ENCODE data around the gene MRPL33. TPM values are rescaled to one million over a fixed set of nuclear protein-coding genes. Genes with fewer than 3 reads are reported as not detected.

The MRPL33 gene
- 3.4 TPM for total RNA-seq

DNA sequence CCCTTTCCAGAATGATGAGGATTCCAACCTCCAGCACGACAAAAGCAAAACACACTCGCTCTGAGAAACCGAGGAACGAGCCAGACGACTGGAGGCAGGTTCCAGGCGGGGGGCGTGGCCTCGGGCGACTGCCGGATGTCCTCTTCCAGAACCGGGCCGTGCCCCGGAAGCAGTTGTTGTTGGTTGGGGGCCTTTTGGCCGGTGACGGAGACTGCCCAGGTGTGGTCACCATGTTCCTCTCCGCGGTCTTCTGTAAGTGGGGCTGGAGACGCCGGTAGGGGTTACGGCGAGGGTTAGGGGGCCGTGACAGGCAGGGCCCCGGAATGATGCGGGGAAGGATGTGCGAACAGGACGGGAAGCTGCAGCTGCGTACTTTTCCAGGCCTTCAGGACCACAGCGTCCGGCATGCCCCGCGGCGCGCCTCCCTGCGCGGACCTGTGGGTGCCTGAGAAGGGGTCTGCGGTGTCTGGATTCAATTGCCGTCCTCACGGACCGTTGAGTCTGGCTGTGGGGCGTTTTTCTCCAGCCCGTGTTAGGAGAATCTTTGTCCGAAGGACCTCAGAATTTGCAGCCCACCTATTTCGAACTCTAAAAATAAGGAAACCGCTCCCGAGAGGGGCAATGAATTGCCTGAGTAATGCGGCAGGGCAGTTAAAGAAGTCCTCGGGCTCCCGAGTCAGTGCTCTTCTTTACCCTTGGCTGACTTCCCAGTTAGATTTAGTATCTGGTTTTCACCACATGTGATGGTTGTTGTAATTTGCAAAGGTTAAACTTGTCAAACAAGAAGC, at the start of gene MRPL33:
TSS of gene MRPL33 (plus strand) at position 172 of the 788 bp plus-strand sequence. CDS start at position 231, 59 bp downstream.
- Histone ChIP-seq H3K4me1 (peaks cover 9 to 22% of the 10 kb centered on the region in 2 donors), H3K27ac (peak within 1 kb of the TSS; percentile 90 to 96), H3K36me3 (peaks cover 6 to 16% of the 10 kb centered on the region in 2 donors), H3K9me3 (no peaks in the 10 kb centered on the region), H3K27me3 (no peaks in the 10 kb centered on the region), H3K4me3 (peak within 1 kb of the TSS; percentile 80 to 92)
- TF ChIP-seq CTCF (IDR thresholded peaks at IDR 0.05) = no peak
- intact Hi-C loops (cut with DNase I) = loop anchor here (1.0 to 10.0 kb wide), 4 partner anchors 25 to 333 kb away; no protein-coding TSS in a partner anchor
- peak; percentile 83 to 97 for DNase-seq (ENCODE audit: low spot score in 2 of 2)

DNA sequence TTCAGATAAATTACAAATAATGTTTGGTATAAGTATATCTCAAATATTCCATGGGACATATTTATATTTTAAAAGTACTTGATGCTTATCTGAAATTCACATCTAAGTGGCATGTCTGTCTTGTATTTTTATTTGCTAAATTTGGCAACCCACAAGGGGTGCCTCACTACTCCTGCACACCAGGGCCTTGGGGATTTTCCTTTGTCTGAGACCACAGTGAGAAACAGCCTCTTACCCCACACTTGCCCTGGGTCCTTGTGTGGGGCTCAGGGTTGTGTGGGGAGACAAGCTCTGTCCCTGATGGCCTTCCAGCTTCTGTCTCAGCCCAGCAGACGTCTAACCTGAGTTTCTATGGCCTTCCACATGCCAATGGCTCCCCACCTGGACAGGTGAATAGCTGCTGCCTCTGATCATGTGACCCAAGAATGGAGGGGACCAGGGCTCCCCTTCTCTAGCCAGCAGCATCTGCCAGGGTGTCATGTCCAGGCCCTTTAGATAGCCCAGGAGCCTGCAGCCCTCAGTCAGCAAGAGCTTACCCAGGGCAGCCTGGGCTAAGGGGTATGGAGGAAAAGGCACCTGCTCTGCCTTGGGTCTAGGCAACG, 49.5 kb upstream of the MRPL33 start:
- Histone ChIP-seq H3K9me3 (no peaks in the 10 kb centered on the region), H3K4me3 (no peak overlapping the region), H3K27me3 (no peaks in the 10 kb centered on the region), H3K27ac (peak overlapping the region; percentile 87 to 95), H3K4me1 (peaks cover 21 to 47% of the 10 kb centered on the region in 2 donors), H3K36me3 (no peaks in the 10 kb centered on the region)
- no peak for DNase-seq (ENCODE audit: low spot score in 2 of 2)
- intact Hi-C loops (cut with DNase I) = loop anchor here (2.0 to 5.0 kb wide), 5 partner anchors 77 to 675 kb away; partner anchors contain the start of genes BABAM2 and RBKS
- no peak for TF ChIP-seq CTCF (IDR thresholded peaks at IDR 0.05)

DNA sequence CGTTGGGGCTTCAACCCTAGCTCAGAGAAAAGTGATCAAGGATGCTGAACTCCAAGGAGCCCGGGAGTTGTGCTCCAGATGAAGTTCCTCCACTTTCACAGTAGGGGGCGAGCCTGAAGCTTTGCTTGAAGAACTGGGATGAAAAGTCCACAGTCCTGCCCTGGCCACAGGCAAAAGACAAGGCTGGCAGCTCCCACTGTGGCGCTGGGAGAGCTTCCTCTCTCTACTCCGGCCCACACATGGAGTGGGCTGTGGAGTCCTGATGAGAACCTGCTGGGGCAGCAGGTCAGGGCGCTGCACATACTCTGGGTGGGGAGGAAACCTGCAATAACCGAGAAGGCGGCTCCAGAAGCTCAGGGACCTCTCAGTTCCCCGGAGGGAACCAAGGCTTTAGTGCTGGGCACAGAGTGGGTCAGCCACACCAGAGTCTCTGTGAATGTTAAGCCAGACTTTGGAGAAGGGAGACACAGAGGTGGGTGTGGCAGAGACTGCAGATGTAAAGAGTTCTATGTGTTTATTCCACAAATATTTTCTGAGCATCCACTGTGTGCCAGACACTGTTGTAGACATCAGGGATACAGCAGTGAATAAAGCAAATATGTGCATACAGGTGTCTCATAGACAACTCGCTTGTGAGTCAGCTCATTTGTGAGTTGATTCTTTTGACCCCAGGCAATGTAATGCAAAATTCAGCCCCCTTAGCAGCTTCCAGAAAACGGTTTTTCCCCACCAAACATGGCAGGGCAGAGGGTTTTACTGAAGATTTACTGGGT, 48.0 kb upstream of the MRPL33 start:
- DNase-seq (ENCODE audit: low spot score in 2 of 2) = peak in 1 of 2 donors; percentile 90
- intact Hi-C loops (cut with DNase I) = loop anchor here (5.0 kb wide), 4 partner anchors 99 to 674 kb away; partner anchors contain the start of genes BABAM2 and RBKS
- peaks cover 24 to 45% of the 10 kb centered on the region in 2 donors for H3K4me1 ChIP-seq
- TF ChIP-seq CTCF (IDR thresholded peaks at IDR 0.05) = peak; percentile 84 to 97 (median 90)
- H3K36me3 ChIP-seq = no peaks in the 10 kb centered on the region
- H3K4me3 ChIP-seq = no peak overlapping the region
- H3K27me3 ChIP-seq = no peaks in the 10 kb centered on the region
- peak overlapping the region; percentile 87 to 95 for H3K27ac ChIP-seq
- H3K9me3 ChIP-seq = no peaks in the 10 kb centered on the region

DNA sequence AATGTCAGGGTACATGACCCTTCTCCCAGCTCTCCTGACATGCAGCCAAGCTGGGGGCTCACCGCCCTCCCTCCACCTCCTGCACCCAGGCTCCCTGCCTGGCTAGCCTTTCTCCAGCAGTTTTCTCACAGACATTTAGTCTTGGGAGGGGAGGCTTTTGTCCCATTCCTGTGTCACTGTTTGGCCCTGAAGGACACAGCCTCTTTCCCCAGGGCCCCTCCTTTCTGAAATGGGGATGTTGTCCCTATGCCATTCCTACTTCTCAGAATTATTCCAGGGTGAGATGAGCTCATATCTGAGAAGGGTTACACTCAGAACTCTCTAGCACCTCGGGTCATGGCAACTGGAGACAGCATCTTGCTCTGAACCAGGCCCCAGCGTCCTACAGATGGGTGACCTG, 47.3 kb upstream of the MRPL33 start:
- no peak for TF ChIP-seq CTCF (IDR thresholded peaks at IDR 0.05)
- peak overlapping the region; percentile 87 to 95 for H3K27ac ChIP-seq
- intact Hi-C loops (cut with DNase I) = loop anchor here (5.0 kb wide), 4 partner anchors 98 to 673 kb away; partner anchors contain the start of genes BABAM2 and RBKS
- H3K36me3 ChIP-seq = no peaks in the 10 kb centered on the region
- no peaks in the 10 kb centered on the region for H3K27me3 ChIP-seq
- no peak overlapping the region for H3K4me3 ChIP-seq
- peaks cover 24 to 42% of the 10 kb centered on the region in 2 donors for H3K4me1 ChIP-seq
- no peak for DNase-seq (ENCODE audit: low spot score in 2 of 2)
- H3K9me3 ChIP-seq = no peaks in the 10 kb centered on the region
